ENCODE measurements around the gene CCND3.

DNA sequence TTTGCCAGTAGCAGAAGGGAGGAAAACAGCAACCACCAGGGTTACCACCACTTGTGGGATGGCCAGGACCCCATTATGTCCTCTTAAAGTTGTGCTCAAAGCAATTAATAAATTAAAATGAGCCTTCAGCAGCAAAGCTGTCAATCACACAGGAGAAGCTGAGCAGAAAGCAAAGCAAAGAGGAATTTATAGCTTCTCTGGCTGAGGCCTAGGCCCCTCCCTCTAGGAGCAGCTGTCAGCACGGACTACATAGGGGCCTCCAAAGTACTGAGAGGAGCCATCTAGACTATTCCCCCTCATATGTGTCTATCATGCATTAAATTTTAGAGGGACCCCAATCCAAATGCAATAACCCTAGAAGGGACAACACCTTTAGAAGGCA lies 6.4 kb downstream of the CCND3 start:
- TF ChIP-seq, protein P1, sequence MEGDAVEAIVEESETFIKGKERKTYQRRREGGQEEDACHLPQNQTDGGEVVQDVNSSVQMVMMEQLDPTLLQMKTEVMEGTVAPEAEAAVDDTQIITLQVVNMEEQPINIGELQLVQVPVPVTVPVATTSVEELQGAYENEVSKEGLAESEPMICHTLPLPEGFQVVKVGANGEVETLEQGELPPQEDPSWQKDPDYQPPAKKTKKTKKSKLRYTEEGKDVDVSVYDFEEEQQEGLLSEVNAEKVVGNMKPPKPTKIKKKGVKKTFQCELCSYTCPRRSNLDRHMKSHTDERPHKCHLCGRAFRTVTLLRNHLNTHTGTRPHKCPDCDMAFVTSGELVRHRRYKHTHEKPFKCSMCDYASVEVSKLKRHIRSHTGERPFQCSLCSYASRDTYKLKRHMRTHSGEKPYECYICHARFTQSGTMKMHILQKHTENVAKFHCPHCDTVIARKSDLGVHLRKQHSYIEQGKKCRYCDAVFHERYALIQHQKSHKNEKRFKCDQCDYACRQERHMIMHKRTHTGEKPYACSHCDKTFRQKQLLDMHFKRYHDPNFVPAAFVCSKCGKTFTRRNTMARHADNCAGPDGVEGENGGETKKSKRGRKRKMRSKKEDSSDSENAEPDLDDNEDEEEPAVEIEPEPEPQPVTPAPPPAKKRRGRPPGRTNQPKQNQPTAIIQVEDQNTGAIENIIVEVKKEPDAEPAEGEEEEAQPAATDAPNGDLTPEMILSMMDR (IDR thresholded peaks at IDR 0.05): no peak
- no peak for TF ChIP-seq POLR2A (IDR thresholded peaks at IDR 0.05)

Measured in adrenal gland (tissue), 5 donors.